Aorta (tissue), 5 donors: ENCODE measurements around the gene GDPD5. TPM values are rescaled to one million over a fixed set of nuclear protein-coding genes. Genes with fewer than 3 reads are reported as not detected.

Source experiments
- ATAC-seq: fragments of 200-7000 bp; cut with Tn5 transposase; one replicate; pipeline ENCODE4 v1.9.1; 2022; ENCODE audit warnings: moderate library complexity; ENCODE audit not compliant: low FRiP score
- DNase-seq, 2 donors: peaks; one replicate each; pipeline ENCODE4 v3.0.0-alpha.2; 2020
- H3K27ac ChIP-seq, 2 donors: one replicate each; pipeline ENCODE4 v1.5.1; 2013; ENCODE audit warnings: low read length in 2 of 2, mild to moderate bottlenecking in 2 of 2, moderate library complexity in 2 of 2, control low read depth in 1 of 2, inconsistent platforms in 1 of 2, low read depth in 1 of 2
- H3K27me3 ChIP-seq, 2 donors: one replicate each; pipeline ENCODE4 v1.6.1; 2013; ENCODE audit warnings: control low read depth in 1 of 2, low read length in 1 of 2, mild to moderate bottlenecking in 1 of 2, moderate library complexity in 1 of 2; ENCODE audit not compliant: insufficient read depth in 2 of 2, control insufficient read depth in 1 of 2
- H3K36me3 ChIP-seq, 2 donors: one replicate each; pipeline ENCODE4 v1.6.1; 2013; ENCODE audit warnings: control low read depth in 1 of 2, low read length in 1 of 2, mild to moderate bottlenecking in 1 of 2; ENCODE audit not compliant: insufficient read depth in 2 of 2, control insufficient read depth in 1 of 2
- H3K4me1 ChIP-seq, 2 donors: one replicate each; pipeline ENCODE4 v1.6.1; 2013; ENCODE audit warnings: low read length in 2 of 2, control low read depth in 1 of 2, mild to moderate bottlenecking in 1 of 2, moderate library complexity in 1 of 2; ENCODE audit not compliant: insufficient read depth in 2 of 2, control insufficient read depth in 1 of 2
- H3K4me3 ChIP-seq, 2 donors: one replicate each; pipeline ENCODE4 v1.5.1; 2013; ENCODE audit warnings: low read length in 2 of 2, control low read depth in 1 of 2, mild to moderate bottlenecking in 1 of 2
- H3K9me3 ChIP-seq: one replicate; pipeline ENCODE4 v1.6.1; 2013; ENCODE audit warnings: mild to moderate bottlenecking, low read length; ENCODE audit not compliant: control insufficient read depth
- WGBS, 2 donors: extraction: QIAGEN DNeasy Blood & Tissue Kit; methylation state at CpG; one replicate each; pipeline ENCODE4 v1.1.7; 2013; 5-methylcytosine and 5-hydroxymethylcytosine counted together
- intact Hi-C, 2 donors: fragments of 100-400 bp; cut with DNase I; formaldehyde crosslinking; loops; one replicate each; pipeline versions ENCODE4 v1.14.2 to v1.15.0; 2022
- polyA plus RNA-seq, 2 donors: library from polyadenylated mRNA; stranded (reverse); fragments of 200-250 nt; gene quantifications; one replicate each; pipeline ENCODE4 v1.2.3, GENCODE V29; 2013
- total RNA-seq, 2 donors: library from RNA; stranded (reverse); fragmentation: NEBNext Ultra II Directional; extraction: Animal tissue kit (Norgen Biotek cat#: 25700); gene quantifications; one replicate each; pipeline ENCODE4 v1.2.1, GENCODE V29; 2021
- donor health status: healthy with polysubstance abuse.
- donor health status: Bipolar disorder and iron deficiency.
- donor health status: DM: no; HTN: no; CAD: no.
- donor health status: DM: no; HTN: no; CAD: no.
- donor health status: DM: yes; HTN: yes; CAD: no.

The GDPD5 gene
- total and polyA plus RNA-seq, 4 donors = 3.5 to 53.0 (median 34.2) TPM

DNA sequence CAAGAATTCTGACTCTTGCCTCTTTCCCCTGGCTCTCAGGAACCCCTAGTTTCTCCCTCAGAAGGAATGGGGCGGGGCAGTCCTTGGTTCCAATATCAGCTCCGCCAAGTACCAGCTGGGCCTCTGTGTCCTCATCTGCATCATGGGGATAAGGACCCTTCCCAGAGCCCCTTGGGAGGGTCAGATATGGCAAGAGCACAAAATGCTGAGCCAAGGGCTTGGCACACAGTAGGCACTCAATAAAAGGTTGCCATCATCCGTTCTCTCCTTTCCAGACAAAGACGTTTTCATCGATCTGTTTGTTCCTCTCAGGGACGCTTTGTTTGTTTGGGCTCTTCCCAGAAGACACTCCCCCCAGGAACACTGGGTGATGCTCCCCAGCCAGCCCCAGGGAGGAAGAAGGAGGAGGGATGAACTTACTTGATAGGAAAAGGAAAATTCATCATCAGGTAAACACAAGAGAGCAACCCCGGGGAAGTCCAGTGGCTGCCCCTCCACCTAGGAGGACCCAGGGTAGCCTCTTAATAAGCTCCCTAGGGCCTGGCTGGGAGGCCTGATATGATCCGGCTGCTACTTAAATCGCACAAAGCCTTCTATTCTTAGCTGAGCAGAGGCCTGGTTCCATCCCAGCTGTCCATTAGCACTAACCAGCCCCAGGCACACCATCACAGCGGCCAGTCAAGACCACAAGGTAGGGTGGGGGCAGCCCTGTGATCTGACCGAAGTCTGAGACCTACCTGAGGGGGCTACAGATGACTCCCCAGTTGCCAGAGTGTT lies 19.6 kb downstream of the GDPD5 start:
- no peaks in the 10 kb centered on the region for H3K36me3 ChIP-seq
- intact Hi-C loops = no loop called here
- DNase-seq (no peak), ATAC-seq (no peak)
- H3K4me3 ChIP-seq = no peak overlapping the region
- H3K27ac ChIP-seq = no peak overlapping the region
- no peaks in the 10 kb centered on the region for H3K27me3 ChIP-seq
- no peaks in the 10 kb centered on the region for H3K4me1 ChIP-seq
- WGBS, 2 donors = 93 to 94% methylated on average over 11 of the region's 11 CpGs
- no peaks in the 10 kb centered on the region for H3K9me3 ChIP-seq

DNA sequence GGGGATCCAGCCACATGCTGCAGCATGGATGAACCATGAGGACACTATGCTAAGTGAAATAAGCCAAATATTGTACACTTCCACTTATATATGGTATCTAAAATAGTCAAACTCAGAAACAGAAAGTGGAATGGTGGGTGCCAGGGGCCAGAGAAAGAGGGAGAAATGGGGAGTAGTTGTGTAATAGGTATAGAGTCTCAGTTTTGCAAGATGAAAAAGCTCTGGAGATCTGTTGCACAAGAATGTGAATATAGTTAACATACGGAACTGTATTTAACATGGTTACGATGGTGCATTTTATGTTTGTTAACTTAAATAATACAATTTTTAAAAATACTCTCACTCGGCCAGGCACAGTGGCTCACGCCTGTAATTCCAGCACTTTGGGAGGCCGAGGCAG lies 21.2 kb downstream of the GDPD5 start:
- WGBS, 2 donors = 94% methylated on average over 5 of the region's 5 CpGs

DNA sequence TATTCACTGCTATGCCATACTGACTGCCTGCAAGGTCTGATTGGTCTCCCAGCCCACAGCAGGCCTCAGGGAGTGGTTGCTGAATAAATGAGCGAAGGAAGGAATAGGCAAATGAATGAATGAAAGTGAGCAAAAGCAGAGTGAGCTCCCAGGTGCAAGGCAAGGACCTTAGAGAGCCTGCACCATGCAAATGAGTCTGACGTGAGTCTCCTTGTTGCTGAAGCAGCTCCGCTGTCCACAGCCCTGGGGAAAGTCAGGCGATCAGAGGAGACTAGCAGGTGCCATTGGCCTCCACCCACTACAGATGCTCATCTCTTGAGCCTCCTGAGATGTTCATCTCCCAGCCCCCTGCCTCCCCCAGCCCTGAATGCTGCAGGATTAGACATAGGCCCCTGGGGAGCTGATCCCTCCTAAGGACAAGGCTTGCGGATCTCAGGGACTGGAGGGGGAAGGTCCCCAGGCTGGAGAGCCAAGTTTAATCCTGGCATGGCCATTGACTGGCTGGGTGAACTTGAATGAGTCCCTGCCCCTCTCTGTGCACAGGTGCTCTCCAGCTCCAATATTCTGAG lies 22.1 kb downstream of the GDPD5 start:
- Histone ChIP-seq H3K36me3 (no peaks in the 10 kb centered on the region), H3K27ac (no peak overlapping the region), H3K4me1 (no peaks in the 10 kb centered on the region), H3K4me3 (no peak overlapping the region), H3K27me3 (no peaks in the 10 kb centered on the region), H3K9me3 (no peaks in the 10 kb centered on the region)
- intact Hi-C loops = no loop called here
- no peak for ATAC-seq
- WGBS, 2 donors = 88 to 95% methylated on average over 5 of the region's 5 CpGs
- DNase-seq = no peak

More for the DNA sequence above, 21.2 kb downstream of the GDPD5 start:
- no peaks in the 10 kb centered on the region for H3K36me3 ChIP-seq
- no peaks in the 10 kb centered on the region for H3K27me3 ChIP-seq
- no peaks in the 10 kb centered on the region for H3K9me3 ChIP-seq
- intact Hi-C loops = no loop called here
- ATAC-seq (no peak), DNase-seq (no peak)
- H3K4me1 ChIP-seq = no peaks in the 10 kb centered on the region
- no peak overlapping the region for H3K27ac ChIP-seq
- no peak overlapping the region for H3K4me3 ChIP-seq

DNA sequence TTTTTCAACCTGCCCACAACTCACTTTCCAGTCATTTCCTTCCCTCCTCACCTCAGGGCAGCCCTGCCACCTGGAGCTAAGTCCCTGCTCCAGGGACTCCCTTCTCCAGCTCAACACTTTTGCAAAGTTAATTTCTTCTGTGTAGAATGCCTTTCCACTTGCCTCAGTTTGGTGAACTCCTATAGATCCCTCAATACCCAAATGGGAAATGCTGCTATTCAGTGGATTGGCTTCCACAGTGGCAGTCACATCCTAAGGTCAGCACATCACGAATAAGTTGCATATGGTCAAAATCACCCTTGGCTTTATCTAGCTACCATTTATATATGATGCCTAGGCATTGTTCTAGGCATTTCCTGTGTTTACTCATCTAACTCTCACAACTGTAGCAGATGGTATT lies 23.6 kb downstream of the GDPD5 start:
- no peak for DNase-seq

DNA sequence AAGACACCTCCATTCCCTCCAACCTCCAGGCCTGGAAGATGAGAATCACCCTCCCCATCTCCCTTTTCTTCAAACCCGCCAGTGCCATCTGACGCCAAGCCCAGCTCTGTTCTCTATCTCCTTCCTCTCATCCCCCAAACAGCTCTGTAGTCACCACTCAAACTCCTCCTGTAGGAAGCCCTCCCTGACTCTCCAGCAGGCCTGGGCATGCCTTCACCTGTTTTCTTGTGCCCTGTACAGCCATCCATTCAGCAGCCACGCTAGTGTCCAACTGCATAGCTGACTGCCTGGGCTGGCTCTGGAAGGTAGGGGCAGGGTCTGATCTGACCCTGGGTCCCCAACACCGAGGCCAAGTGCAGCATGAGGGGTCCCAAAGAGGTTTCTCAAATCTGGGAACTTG lies 25.0 kb downstream of the GDPD5 start:
- H3K36me3 ChIP-seq = no peaks in the 10 kb centered on the region
- H3K4me3 ChIP-seq = no peak overlapping the region
- intact Hi-C loops = no loop called here
- no peaks in the 10 kb centered on the region for H3K9me3 ChIP-seq
- ATAC-seq = no peak
- H3K4me1 ChIP-seq = no peaks in the 10 kb centered on the region
- WGBS, 2 donors = 97 to 99% methylated on average over 4 of the region's 4 CpGs
- H3K27ac ChIP-seq = no peak overlapping the region
- H3K27me3 ChIP-seq = no peaks in the 10 kb centered on the region
- no peak for DNase-seq

More for the DNA sequence above, 23.6 kb downstream of the GDPD5 start:
- Histone ChIP-seq H3K4me1 (no peaks in the 10 kb centered on the region), H3K27me3 (no peaks in the 10 kb centered on the region), H3K36me3 (no peaks in the 10 kb centered on the region), H3K4me3 (no peak overlapping the region), H3K9me3 (no peaks in the 10 kb centered on the region), H3K27ac (no peak overlapping the region)
- intact Hi-C loops = no loop called here
- WGBS, 2 donors = 95 to 100% methylated on average over 1 of the region's 1 CpG
- ATAC-seq = no peak

DNA sequence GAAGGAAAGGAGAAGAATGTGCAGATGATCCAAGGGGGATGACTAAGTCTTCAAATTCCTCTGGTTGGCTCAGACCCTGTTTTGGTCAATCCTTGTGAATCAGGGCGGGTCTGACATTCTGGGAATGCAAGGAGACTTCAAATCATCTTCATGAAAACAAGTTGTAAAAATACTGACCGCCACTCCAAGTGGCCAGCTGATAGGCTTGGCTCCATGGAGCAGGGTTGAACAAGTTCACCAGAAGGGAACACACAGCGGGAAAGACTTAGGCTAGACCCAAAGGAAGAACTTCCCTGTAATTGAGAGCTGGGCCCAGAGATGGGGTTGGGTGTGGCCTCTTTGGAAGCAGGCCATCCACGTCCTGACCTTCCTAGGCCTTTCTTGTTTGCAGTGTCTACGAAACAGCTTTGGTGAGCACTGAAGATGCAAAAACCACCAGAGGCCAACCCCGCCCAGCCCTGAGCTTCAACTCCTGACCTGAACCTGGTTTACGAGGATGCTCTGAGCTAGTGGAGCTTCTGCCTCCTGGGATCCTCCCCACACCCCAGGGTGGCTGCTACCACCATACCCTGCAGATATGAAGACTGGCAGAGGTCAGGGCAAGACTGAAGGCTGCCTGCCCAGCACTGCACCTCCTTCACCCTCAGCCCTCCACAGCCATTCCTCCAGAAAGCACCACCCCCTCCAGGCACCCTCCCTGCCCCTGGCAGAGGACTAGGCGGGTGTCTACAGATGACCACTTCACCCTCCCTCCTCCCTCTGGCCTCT lies 26.1 kb downstream of the GDPD5 start:
- WGBS, 2 donors = 70 to 73% methylated on average over 8 of the region's 8 CpGs
- peak in 1 of 2 donors; percentile 75 for DNase-seq
- Histone ChIP-seq H3K36me3 (no peaks in the 10 kb centered on the region), H3K27me3 (no peaks in the 10 kb centered on the region), H3K27ac (peak overlapping the region in 1 of 2 donors; percentile 2), H3K4me3 (no peak overlapping the region), H3K4me1 (no peaks in the 10 kb centered on the region), H3K9me3 (no peaks in the 10 kb centered on the region)
- ATAC-seq = peak; percentile 77
- intact Hi-C loops = no loop called here

DNA sequence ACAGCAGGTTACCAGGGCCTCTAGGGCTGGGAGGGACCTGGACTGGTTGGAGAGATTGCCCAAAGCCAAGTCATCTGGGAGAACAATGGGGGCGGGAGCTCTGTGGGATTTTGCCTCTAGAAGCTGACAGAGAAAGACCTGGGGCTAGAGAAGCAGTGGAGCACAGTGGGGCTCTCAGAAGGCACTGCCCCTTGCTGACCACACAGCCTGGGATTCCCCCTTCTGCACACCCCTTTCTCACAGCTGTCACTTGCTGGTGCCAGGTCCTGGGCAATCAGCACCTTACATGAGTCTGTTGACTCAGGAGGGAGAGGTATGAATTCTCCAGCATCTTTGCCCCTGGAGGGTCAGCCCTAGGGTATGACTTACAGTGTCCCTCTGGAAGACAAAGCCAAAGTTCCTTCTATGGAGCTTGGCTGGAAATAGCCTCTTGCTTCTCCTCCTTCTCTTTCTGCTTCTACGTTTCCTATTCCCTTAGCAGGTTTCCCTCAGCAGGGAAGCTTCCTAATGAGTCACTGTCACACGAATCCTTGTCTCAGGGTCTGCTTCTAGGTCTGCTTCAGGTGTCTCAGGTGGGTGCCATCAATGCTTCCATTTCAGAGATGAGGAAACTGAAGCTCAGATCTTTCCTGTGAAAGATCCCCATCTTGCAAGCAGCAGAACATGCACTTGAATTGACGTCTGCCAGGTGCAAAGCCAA lies 27.0 kb downstream of the GDPD5 start:
- intact Hi-C loops = no loop called here

DNA sequence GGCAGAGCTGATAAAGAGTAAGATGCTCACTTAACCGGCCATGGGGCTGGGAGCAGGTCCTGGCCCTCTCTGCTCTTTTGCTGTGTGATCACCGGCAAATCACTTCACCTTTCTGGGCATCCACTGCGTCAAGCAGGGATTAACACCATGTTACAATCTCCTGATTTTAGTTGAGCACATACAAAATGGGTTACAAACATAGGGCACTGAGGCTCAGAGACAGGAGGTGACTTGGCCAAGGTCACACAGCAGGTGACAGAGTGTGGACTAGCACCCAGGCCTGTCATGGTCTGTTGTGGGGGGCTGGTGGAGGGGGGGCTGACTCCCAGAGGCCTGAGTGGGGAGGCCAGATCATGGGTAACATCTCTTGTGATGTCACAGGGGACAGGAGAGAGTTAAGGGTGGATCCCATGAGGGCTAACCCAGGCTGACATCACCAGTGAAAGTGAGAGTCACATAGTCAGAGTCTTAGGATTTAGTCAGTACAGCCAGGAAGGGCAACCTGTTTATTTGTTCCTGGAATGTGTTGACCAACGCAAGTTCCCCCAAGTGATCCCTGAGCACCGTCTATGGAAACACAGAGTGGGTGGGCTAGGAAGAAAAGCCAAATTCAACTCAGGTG lies 27.8 kb downstream of the GDPD5 start:
- no peak for ATAC-seq
- no peak overlapping the region for H3K27ac ChIP-seq
- DNase-seq = no peak
- H3K27me3 ChIP-seq = no peaks in the 10 kb centered on the region
- WGBS, 2 donors = 83 to 85% methylated on average over 5 of the region's 5 CpGs
- no peak overlapping the region for H3K4me3 ChIP-seq
- H3K36me3 ChIP-seq = no peaks in the 10 kb centered on the region
- intact Hi-C loops = no loop called here
- H3K9me3 ChIP-seq = no peaks in the 10 kb centered on the region
- H3K4me1 ChIP-seq = no peaks in the 10 kb centered on the region

More for the DNA sequence above, 27.0 kb downstream of the GDPD5 start:
- H3K36me3 ChIP-seq = no peaks in the 10 kb centered on the region
- H3K4me3 ChIP-seq = no peak overlapping the region
- no peaks in the 10 kb centered on the region for H3K27me3 ChIP-seq
- no peak for ATAC-seq
- no peaks in the 10 kb centered on the region for H3K4me1 ChIP-seq
- H3K9me3 ChIP-seq = no peaks in the 10 kb centered on the region
- H3K27ac ChIP-seq = no peak overlapping the region
- WGBS, 2 donors = 51 to 61% methylated on average over 4 of the region's 4 CpGs
- no peak for DNase-seq
